Type B pancreatic cell (in vitro differentiated cells): ENCODE measurements around the gene EIF1AD. TPM values are rescaled to one million over a fixed set of nuclear protein-coding genes. Genes with fewer than 3 reads are reported as not detected.

ENCODE experiments used
- DNase-seq: peaks from one replicate; pipeline ENCODE4 v3.0.0; 2021; ENCODE audit warnings: mixed read lengths; ENCODE audit not compliant: unreplicated experiment; ENCODE audit errors: extremely low spot score
- H3K27ac Mint-ChIP-seq: 2 replicates; pipeline ENCODE4 v1.8.0; 2021; ENCODE audit warnings: mild to moderate bottlenecking, mixed read lengths
- H3K27me3 Mint-ChIP-seq: 2 replicates; pipeline ENCODE4 v1.8.0; 2021; ENCODE audit warnings: mixed read lengths
- H3K36me3 Mint-ChIP-seq: 2 replicates; pipeline ENCODE4 v1.8.0; 2021; ENCODE audit warnings: mixed read lengths
- H3K4me1 Mint-ChIP-seq: one replicate; pipeline ENCODE4 v1.8.0; 2021; ENCODE audit warnings: mixed read lengths; ENCODE audit not compliant: unreplicated experiment
- H3K4me3 Mint-ChIP-seq: 2 replicates; pipeline ENCODE4 v1.8.0; 2021; ENCODE audit warnings: mild to moderate bottlenecking, mixed read lengths
- H3K9me3 Mint-ChIP-seq: 2 replicates; pipeline ENCODE4 v1.8.0; 2021; ENCODE audit warnings: mixed read lengths
- total RNA-seq: library from RNA; stranded (reverse); gene quantifications from 2 replicates; pipeline ENCODE4 v1.2.1, GENCODE V29; 2021; ENCODE audit warnings: low replicate concordance
- TF ChIP-seq, protein P1 (sequence below): fragments of 200-600 bp; sonication (generic); conservative IDR thresholded peaks from 2 replicates; pipeline ENCODE4 v1.5.0; 2021; ENCODE audit warnings: antibody characterized with exemption, mild to moderate bottlenecking

The EIF1AD gene
- total RNA-seq, 1 donor from 2014 or later: 44.8 TPM

DNA sequence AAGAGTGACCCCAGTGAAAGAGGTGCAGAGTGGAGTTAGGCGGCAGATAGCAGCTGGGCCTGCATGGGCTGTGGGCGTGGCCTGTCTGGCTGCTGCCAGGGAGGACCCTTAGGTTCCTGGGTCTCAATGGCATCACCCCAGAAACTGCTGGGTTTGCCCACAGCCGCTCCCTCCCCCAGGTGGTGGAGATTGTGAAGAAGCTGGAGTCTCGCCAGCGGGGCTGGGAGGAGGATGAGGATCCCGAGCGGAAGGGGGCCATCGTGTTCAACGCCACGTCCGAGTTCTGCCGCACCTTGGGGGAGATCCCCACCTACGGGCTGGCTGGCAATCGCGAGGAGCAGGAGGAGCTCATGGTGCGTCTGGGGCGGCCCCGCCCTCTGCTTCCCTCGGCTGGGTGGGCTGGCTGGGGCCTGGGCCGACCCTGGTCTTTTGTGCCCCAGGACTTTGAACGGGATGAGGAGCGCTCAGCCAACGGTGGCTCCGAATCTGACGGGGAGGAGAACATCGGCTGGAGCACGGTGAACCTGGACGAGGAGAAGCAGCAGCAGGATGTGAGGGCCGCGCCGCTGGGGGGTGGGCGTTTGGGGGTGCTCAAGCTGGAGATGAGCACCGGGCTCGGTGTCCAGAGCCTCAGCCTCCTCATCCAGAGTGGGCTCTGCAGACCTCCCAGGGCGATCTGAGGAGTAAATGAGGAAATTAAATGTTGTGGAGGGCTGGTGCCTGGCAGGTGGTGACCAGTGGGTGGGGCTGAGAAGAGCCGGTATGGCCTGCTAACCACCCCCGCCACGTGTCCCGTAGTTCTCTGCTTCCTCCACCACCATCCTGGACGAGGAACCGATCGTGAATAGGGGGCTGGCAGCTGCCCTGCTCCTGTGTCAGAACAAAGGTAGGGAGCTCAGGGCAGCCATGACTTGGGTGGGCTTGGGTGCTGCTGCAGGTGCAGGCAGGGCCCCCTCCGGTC is 25.5 kb downstream of the EIF1AD start:
- no peak for DNase-seq
- Mint-ChIP-seq H3K27ac (no peak overlapping the region), H3K4me1 (no peaks in the 10 kb centered on the region)

DNA sequence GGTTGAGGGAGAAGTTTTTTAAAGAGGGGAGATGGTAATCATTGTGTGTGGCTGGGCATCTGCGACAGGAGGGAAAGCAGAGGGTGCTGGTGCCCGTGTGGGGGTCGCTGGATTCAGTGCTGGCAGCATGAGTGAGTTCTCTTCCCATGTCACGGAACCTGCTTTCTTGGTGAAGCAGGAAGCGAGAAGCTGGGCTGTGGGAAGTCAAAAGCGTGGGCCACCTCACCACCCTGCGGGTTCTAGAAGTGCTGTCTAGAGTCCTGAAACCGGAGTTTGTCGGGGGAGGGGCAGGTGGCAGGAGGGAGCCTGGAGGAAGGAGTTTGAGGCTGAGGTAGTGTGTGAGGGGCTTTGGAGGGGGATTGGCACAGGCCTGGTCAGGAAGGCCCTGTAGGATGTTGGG is 26.2 kb downstream of the EIF1AD start:
- Mint-ChIP-seq H3K4me1 (no peaks in the 10 kb centered on the region), H3K27ac (no peak overlapping the region), H3K27me3 (no peaks in the 10 kb centered on the region), H3K36me3 (peaks cover 18% of the 10 kb centered on the region), H3K4me3 (no peak overlapping the region), H3K9me3 (no peaks in the 10 kb centered on the region)
- DNase-seq: no peak
- TF ChIP-seq, protein P1, sequence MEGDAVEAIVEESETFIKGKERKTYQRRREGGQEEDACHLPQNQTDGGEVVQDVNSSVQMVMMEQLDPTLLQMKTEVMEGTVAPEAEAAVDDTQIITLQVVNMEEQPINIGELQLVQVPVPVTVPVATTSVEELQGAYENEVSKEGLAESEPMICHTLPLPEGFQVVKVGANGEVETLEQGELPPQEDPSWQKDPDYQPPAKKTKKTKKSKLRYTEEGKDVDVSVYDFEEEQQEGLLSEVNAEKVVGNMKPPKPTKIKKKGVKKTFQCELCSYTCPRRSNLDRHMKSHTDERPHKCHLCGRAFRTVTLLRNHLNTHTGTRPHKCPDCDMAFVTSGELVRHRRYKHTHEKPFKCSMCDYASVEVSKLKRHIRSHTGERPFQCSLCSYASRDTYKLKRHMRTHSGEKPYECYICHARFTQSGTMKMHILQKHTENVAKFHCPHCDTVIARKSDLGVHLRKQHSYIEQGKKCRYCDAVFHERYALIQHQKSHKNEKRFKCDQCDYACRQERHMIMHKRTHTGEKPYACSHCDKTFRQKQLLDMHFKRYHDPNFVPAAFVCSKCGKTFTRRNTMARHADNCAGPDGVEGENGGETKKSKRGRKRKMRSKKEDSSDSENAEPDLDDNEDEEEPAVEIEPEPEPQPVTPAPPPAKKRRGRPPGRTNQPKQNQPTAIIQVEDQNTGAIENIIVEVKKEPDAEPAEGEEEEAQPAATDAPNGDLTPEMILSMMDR: no peak

More for the DNA sequence above, 25.5 kb downstream of the EIF1AD start:
- H3K36me3 Mint-ChIP-seq: peaks cover 18% of the 10 kb centered on the region
- no peak overlapping the region for H3K4me3 Mint-ChIP-seq
- no peaks in the 10 kb centered on the region for H3K9me3 Mint-ChIP-seq
- TF ChIP-seq, protein P1: no peak
- no peaks in the 10 kb centered on the region for H3K27me3 Mint-ChIP-seq

DNA sequence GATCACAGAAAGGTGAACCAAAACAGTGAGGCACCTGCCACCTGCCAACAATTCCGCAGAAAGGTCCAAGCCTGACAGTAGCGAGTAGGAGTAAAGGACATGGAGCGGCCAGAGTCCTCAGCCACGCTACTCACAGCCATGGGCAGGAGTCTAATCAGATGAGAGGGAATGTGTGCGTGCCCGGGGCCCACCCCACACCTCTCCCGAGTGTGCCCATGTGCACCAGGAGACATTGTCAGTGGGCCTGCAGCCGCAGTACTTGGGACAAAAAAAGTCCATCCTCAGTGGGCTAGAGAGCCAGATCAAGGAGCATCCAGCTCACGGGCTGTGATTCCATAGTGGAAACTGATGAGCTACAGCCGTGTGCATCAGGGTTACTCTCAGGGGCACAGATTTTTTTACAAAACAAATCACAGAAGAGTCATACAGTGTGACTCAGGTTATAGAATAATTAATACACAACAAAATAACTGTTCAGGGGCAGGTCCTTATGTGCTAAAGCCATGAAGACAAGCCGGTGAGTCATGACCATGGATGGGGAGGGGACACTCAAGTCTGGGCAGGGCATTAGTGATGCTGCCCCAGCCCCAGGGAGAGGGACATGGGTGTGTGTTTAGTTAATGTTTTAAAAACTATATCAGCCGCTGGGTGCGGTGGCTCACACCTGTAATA is 28.4 kb downstream of the EIF1AD start:
- Mint-ChIP-seq H3K36me3 (peaks cover 29% of the 10 kb centered on the region), H3K27ac (no peak overlapping the region), H3K27me3 (no peaks in the 10 kb centered on the region), H3K4me3 (no peak overlapping the region), H3K9me3 (no peaks in the 10 kb centered on the region), H3K4me1 (no peaks in the 10 kb centered on the region)
- no peak for DNase-seq
- TF ChIP-seq, protein P1: no peak

DNA sequence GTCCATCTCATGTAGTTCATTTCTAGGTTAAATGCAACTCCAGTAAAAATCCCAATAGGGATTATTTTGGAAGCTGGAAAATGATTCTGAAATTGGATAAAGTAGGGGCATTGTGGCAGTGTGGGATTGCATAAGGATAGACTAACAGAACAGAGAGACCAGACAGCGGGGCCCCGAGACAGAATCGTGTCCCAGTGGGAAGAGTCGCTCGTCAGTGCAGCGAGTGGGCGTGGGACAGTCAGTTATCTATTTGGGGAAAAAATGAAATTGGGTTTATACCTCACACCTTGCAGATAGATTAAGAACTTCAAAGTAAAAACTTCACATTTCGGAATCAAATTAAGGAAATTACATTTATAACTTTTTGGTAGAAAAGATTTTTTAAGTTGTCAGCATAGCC is 29.8 kb downstream of the EIF1AD start:
- no peak for DNase-seq
- no peak overlapping the region for H3K27ac Mint-ChIP-seq
- H3K4me3 Mint-ChIP-seq: no peak overlapping the region
- H3K27me3 Mint-ChIP-seq: no peaks in the 10 kb centered on the region
- TF ChIP-seq, protein P1: no peak
- no peaks in the 10 kb centered on the region for H3K4me1 Mint-ChIP-seq
- H3K9me3 Mint-ChIP-seq: no peaks in the 10 kb centered on the region
- peaks cover 33% of the 10 kb centered on the region for H3K36me3 Mint-ChIP-seq

DNA sequence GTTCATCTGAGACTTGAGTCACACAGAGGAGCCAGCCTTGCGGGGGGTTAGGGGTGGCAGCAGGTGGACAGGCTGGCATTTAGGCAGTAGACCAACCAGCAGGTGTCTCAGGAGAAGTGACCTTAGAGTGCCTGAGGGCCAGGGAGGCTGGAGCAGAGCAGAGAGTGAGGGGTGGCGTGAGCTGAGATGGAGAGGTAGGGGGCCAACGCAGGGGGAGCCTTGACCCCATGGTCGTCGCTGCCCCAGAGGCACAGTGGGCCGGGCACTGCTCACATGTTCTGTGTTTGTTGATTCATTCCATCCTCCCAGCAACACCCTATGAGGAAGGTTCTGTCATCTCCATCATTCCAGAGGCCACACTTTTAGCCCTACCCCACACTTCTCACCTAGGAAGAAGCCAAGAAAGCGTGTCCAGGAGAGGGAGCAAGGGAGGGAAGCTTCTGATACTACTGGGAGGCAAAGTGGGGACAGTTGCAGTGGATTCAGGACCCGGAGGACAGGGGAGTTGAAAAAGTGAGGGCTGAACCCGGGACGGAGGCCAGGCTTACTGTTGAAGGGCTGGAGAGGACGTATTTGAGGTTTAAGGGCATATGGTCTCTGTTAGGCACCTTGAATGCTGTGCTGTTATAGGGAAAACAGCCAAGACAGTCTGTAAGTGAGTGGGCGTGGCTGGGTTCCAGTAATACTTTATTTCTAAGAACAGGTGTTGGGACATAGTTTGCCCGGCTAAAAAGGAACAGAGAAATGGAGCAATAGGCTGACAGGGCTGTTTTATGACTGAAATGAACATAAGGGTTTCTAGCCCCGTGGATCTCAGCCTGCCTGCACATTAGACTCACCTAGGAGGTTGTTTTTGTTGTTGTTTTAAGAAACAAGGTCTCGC is 33.1 kb downstream of the EIF1AD start:
- Mint-ChIP-seq H3K27me3 (no peaks in the 10 kb centered on the region), H3K27ac (peak overlapping the region; percentile 76), H3K4me3 (no peak overlapping the region), H3K36me3 (peaks cover 36% of the 10 kb centered on the region), H3K9me3 (no peaks in the 10 kb centered on the region), H3K4me1 (no peaks in the 10 kb centered on the region)
- TF ChIP-seq, protein P1: no peak
- no peak for DNase-seq
